ENCODE results near the gene PCP4. TPM values are rescaled to one million over a fixed set of nuclear protein-coding genes. Genes with fewer than 3 reads are reported as not detected.

PCP4 gene
- total and polyA plus RNA-seq, 9 donors = 0.25 to 4.7 (median 3.2) TPM; not detected in 3

DNA sequence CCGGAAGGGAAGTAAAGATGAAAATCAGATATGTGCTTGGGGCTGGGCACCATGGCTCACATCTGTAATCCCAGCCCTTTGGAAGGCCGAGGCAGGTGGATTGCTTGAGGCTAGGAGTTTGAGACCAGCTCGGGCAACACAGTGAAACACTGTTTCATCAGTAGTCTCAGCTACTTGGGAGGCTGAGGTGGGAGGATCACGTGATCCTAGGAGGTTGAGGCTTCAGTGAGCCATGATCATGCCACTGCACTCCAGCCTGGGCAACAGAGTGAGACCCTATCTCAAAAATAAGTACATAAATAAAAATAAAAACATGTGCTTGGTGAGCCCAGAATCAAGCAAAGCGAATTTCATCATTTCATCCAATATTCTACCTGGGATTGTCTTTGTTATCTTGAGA, 23.3 kb upstream of the PCP4 start:
- H3K27me3 ChIP-seq = no peaks in the 10 kb centered on the region
- H3K9me3 ChIP-seq = no peaks in the 10 kb centered on the region
- H3K4me1 ChIP-seq (ENCODE audit: insufficient read depth) = no peaks in the 10 kb centered on the region
- TF ChIP-seq POLR2A (IDR thresholded peaks at IDR 0.05) (no peak), CTCF (IDR thresholded peaks at IDR 0.05) (no peak), EP300 (IDR thresholded peaks at IDR 0.05) (no peak)
- intact Hi-C loops (cut with DNase I) = no loop called here
- H3K27ac ChIP-seq = no peak overlapping the region
- no peak for DNase-seq
- 79 to 92% (median 89%) methylated on average over 5 of the region's 5 CpGs for WGBS, 3 donors
- H3K36me3 ChIP-seq = no peaks in the 10 kb centered on the region
- H3K4me3 ChIP-seq = no peak overlapping the region

DNA sequence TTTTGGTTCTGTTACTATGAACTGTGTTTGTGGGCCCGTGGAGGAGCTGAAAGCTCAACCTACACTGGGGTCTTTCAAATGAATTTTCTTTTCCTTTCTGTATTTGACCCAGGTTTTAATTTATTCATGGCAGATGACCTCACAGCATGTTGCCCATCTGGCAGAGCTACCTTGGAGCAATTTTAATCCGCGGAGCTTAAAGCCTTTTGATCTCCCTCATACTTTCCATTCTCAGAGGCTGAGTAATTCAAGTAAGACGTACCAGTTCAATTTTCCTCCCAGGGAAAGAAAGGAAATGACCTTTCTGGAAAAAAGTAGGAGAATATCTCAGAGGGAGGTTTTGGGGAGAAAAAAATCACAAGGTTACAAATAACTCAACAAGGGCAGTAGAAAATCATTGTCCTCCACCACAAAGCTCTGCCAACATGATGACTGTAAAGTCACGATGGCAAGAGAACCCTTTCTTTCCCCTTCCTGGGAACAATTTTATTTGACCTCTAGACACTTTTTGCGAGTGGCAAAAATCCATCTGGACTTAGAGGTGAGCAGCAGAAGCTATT, 21.6 kb upstream of the PCP4 start:
- no peak for DNase-seq
- Histone ChIP-seq H3K36me3 (no peaks in the 10 kb centered on the region), H3K4me3 (no peak overlapping the region), H3K27ac (no peak overlapping the region), H3K4me1 (ENCODE audit: insufficient read depth) (no peaks in the 10 kb centered on the region), H3K9me3 (no peaks in the 10 kb centered on the region), H3K27me3 (no peaks in the 10 kb centered on the region)
- intact Hi-C loops (cut with DNase I) = no loop called here
- 55 to 65% (median 58%) methylated on average over 6 of the region's 6 CpGs for WGBS, 3 donors
- TF ChIP-seq EP300 (IDR thresholded peaks at IDR 0.05) (no peak), CTCF (IDR thresholded peaks at IDR 0.05) (no peak), POLR2A (IDR thresholded peaks at IDR 0.05) (no peak)

DNA sequence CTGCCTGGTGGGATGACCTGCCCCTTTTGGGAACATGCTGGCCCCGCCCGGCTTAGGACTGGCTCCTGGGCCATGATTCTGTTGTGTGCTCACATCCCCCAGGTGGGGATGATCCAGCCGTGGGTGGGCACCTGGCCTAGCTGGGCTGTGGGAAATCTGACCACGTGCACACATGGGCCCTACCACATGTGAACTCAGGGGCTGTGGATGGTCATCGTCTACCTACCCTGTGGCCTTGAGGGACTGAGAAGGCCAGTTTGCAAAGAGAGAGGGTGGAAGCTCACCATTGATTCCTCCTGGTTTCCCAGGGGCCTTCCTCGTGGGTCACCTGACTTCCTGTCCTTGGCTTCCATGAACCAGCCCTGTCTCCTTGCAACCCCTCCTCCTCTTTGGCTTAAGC, 19.4 kb upstream of the PCP4 start:
- no peak for DNase-seq
- no peaks in the 10 kb centered on the region for H3K27me3 ChIP-seq
- no peak overlapping the region for H3K4me3 ChIP-seq
- H3K27ac ChIP-seq = no peak overlapping the region
- intact Hi-C loops (cut with DNase I) = no loop called here
- H3K9me3 ChIP-seq = no peaks in the 10 kb centered on the region
- WGBS, 3 donors = 78 to 93% (median 90%) methylated on average over 6 of the region's 6 CpGs
- no peaks in the 10 kb centered on the region for H3K4me1 ChIP-seq (ENCODE audit: insufficient read depth)
- TF ChIP-seq CTCF (IDR thresholded peaks at IDR 0.05) (no peak), EP300 (IDR thresholded peaks at IDR 0.05) (no peak), POLR2A (IDR thresholded peaks at IDR 0.05) (no peak)
- H3K36me3 ChIP-seq = no peaks in the 10 kb centered on the region

DNA sequence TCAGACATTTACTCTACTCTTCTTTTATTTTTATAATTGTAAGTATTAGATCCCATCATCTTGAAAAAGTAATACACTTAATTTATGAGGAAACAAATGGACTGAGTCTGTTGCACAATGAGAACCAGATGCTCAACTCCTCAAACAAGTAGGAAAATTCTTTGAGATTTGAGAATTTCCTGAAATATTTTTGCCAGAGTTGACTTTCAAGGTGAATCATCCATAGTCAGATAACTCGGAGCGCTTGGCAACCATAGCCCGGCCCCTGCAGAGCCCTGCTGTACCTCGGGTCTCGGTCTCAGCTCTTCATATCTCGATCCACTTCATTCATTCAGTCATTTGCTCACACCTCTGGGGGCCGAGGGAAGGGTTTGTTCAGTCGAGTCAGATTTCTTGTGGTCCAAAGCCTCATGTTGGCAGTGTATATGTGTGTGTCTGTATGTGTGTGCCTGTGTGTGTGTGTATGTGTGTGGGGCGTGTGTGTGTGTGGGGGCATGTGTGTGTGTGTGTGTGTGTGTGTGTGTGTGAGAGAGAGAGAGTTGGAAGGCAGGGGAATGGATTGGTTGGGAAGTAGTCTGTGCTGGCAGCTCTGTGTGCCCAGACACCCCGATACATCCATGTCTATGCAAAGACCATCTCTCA, 18.1 kb upstream of the PCP4 start:
- Histone ChIP-seq H3K9me3 (no peaks in the 10 kb centered on the region), H3K4me3 (no peak overlapping the region), H3K36me3 (no peaks in the 10 kb centered on the region), H3K4me1 (ENCODE audit: insufficient read depth) (no peaks in the 10 kb centered on the region), H3K27me3 (no peaks in the 10 kb centered on the region), H3K27ac (no peak overlapping the region)
- WGBS, 3 donors = 28 to 38% (median 36%) methylated on average over 10 of the region's 10 CpGs
- TF ChIP-seq EP300 (IDR thresholded peaks at IDR 0.05) = no peak
- TF ChIP-seq CTCF (IDR thresholded peaks at IDR 0.05) = no peak
- no peak for TF ChIP-seq POLR2A (IDR thresholded peaks at IDR 0.05)
- DNase-seq = no peak
- intact Hi-C loops (cut with DNase I) = no loop called here
